Cardiac fibroblast (primary cell): ENCODE results near the gene PRF1.
A peak's percentile ranks its signal among the peaks of the same experiment; 100 is the strongest.

Experiments
- DNase-seq, 2 donors: peaks; one replicate each; pipeline versions ENCODE4 v3.0.0 to v3.0.0-alpha.2; 2010; ENCODE audit warnings: low read depth in 2 of 2
- H3K4me3 ChIP-seq, 2 donors: replicated peaks in 1 of 2; 1 replicate in 1 of 2; 2 replicates in 1 of 2; pipeline ENCODE4 v1.5.1; 2011; ENCODE audit warnings: low read depth in 2 of 2, low read length in 2 of 2, mild to moderate bottlenecking in 2 of 2, moderate library complexity in 1 of 2
- CTCF ChIP-seq: IDR thresholded peaks from one replicate; pipeline ENCODE4 v1.5.1; 2011; ENCODE audit warnings: low read depth, mild to moderate bottlenecking, low read length, inconsistent platforms

The PRF1 gene

GRCh38 chr10:70621503-70622078 lies 19.1 kb upstream of the PRF1 start:
- DNase-seq = no peak
- TF ChIP-seq CTCF = no peak
- H3K4me3 ChIP-seq = no peak overlapping the region

GRCh38 chr10:70620020-70620289 lies 17.4 kb upstream of the PRF1 start:
- DNase-seq = no peak
- no peak for TF ChIP-seq CTCF
- no peak overlapping the region for H3K4me3 ChIP-seq

GRCh38 chr10:70619271-70620019 lies 16.9 kb upstream of the PRF1 start:
- no peak overlapping the region for H3K4me3 ChIP-seq
- peak; percentile 47 to 88 for DNase-seq
- peak; percentile 47 for TF ChIP-seq CTCF

- no peak for DNase-seq
- H3K4me3 ChIP-seq = no peak overlapping the region
- no peak for TF ChIP-seq CTCF
Observed at GRCh38 chr10:70618663-70619062, 16.1 kb upstream of the PRF1 start.

GRCh38 chr10:70617798-70618568 lies 15.4 kb upstream of the PRF1 start:
- H3K4me3 ChIP-seq = no peak overlapping the region
- DNase-seq = peak; percentile 40 to 82
- no peak for TF ChIP-seq CTCF

- no peak for TF ChIP-seq CTCF
Observed at GRCh38 chr10:70616761-70617160, 14.2 kb upstream of the PRF1 start.

More at GRCh38 chr10:70616761-70617160, 14.2 kb upstream of the PRF1 start:
- H3K4me3 ChIP-seq = no peak overlapping the region
- DNase-seq = no peak
